CD4-positive, alpha-beta memory T cell (primary cell): ENCODE results near the gene MAN2A2. TPM values are rescaled to one million over a fixed set of nuclear protein-coding genes. Genes with fewer than 3 reads are reported as not detected.

Experiments used
- CTCF ChIA-PET: fragments of 350-600 bp; sonication (Branson Sonifier 250); formaldehyde crosslinking; loops from one replicate; lab custom pipeline; 2021; ENCODE audit warnings: inconsistent platforms; ENCODE audit not compliant: partially characterized antibody; lab: Charles Lee
- POLR2A ChIA-PET: fragments of 350-600 bp; sonication (Branson Sonifier 250); formaldehyde crosslinking; loops from one replicate; lab custom pipeline; 2021; ENCODE audit not compliant: partially characterized antibody; lab: Charles Lee
- DNase-seq, 5 donors: peaks; one replicate each; pipeline versions ENCODE4 v3.0.0 to v3.0.0-alpha.2; 2020 to 2022; ENCODE audit warnings: mixed read lengths in 1 of 5
- H3K27ac ChIP-seq: one replicate; pipeline ENCODE4 v1.7.0; 2013; ENCODE audit warnings: low read depth, low read length
- H3K27me3 ChIP-seq: 2 replicates; pipeline ENCODE4 v1.7.0; 2013; ENCODE audit warnings: mild to moderate bottlenecking, low read length, moderate library complexity; ENCODE audit not compliant: insufficient read depth
- H3K36me3 ChIP-seq: 2 replicates; pipeline ENCODE4 v1.7.0; 2013; ENCODE audit warnings: mild to moderate bottlenecking, low read length, moderate library complexity; ENCODE audit not compliant: insufficient read depth
- H3K4me1 ChIP-seq: 2 replicates; pipeline ENCODE4 v1.7.0; 2013; ENCODE audit warnings: mild to moderate bottlenecking, low read length, moderate library complexity; ENCODE audit not compliant: insufficient read depth
- H3K4me3 ChIP-seq, 2 donors: one replicate each; pipeline ENCODE4 v1.7.0; 2013; ENCODE audit warnings: low read length in 2 of 2, mild to moderate bottlenecking in 1 of 2
- H3K9me3 ChIP-seq, 2 donors: one replicate each; pipeline ENCODE4 v1.7.0; 2013; ENCODE audit warnings: low read length in 2 of 2, control low read depth in 1 of 2; ENCODE audit not compliant: control insufficient read depth in 1 of 2
- H3K27ac Mint-ChIP-seq, 7 donors: one replicate each; pipeline ENCODE4 v1.8.0; 2020 to 2021; ENCODE audit warnings: mixed read lengths in 7 of 7, mild to moderate bottlenecking in 6 of 7, inconsistent platforms in 3 of 7, moderate library complexity in 3 of 7
- H3K27me3 Mint-ChIP-seq, 2 donors: one replicate each; pipeline ENCODE4 v1.8.0; 2020 to 2021; ENCODE audit warnings: mixed read lengths in 2 of 2
- H3K36me3 Mint-ChIP-seq, 2 donors: one replicate each; pipeline ENCODE4 v1.8.0; 2020 to 2021; ENCODE audit warnings: mixed read lengths in 2 of 2, inconsistent platforms in 1 of 2, mild to moderate bottlenecking in 1 of 2
- H3K4me1 Mint-ChIP-seq, 4 donors: one replicate each; pipeline ENCODE4 v1.8.0; 2020 to 2021; ENCODE audit warnings: mixed read lengths in 4 of 4, mild to moderate bottlenecking in 1 of 4
- H3K4me3 Mint-ChIP-seq, 8 donors: one replicate each; pipeline ENCODE4 v1.8.0; 2020 to 2021; ENCODE audit warnings: mixed read lengths in 8 of 8, mild to moderate bottlenecking in 7 of 8, moderate library complexity in 6 of 8, inconsistent platforms in 3 of 8
- H3K9me3 Mint-ChIP-seq, 8 donors: one replicate each; pipeline ENCODE4 v1.8.0; 2020 to 2021; ENCODE audit warnings: mixed read lengths in 8 of 8, mild to moderate bottlenecking in 5 of 8, inconsistent platforms in 3 of 8, moderate library complexity in 1 of 8
- intact Hi-C: fragments of 100-400 bp; cut with micrococcal nuclease; formaldehyde crosslinking; loops from one replicate; pipeline ENCODE4 v1.15.1; 2023
- polyA plus RNA-seq, 2 donors: library from polyadenylated mRNA; unstranded; fragments of 300-500 nt; fragmentation: Illumina TruSeq; gene quantifications; one replicate each; pipeline ENCODE4 v1.2.3, GENCODE V29; 2021
- total RNA-seq, 2 experiments: library from RNA; stranded (reverse); gene quantifications; one replicate each; pipeline ENCODE4 v1.2.3, GENCODE V29; 2021

The MAN2A2 gene
- total and polyA plus RNA-seq, 4 experiments from 2014 or later, result 1.3 to 126 (median 67.4) TPM

GRCh38 chr15:90955624-90956273 lies 52.6 kb downstream of the MAN2A2 start:
- Mint-ChIP-seq H3K27ac (peak overlapping the region in 5 of 7 donors; percentile 42 to 95 (median 82)), H3K36me3 (peaks cover 13 to 40% of the 10 kb centered on the region in 2 donors), H3K4me1 (peaks cover 6 to 26% (median 18%) of the 10 kb centered on the region in 4 donors), H3K27me3 (no peaks in the 10 kb centered on the region), H3K4me3 (peak overlapping the region; percentile 79 to 92 (median 88)), H3K9me3 (peaks cover 0 to 4% (median 0%) of the 10 kb centered on the region in 8 donors)
- intact Hi-C loops, result loop anchor here (1.0 to 2.0 kb wide), 6 partner anchors 20 to 316 kb away; partner anchors contain the start of genes UNC45A and VPS33B
- H3K4me3 ChIP-seq, result peak overlapping the region; percentile 90 to 98
- no peak for DNase-seq
- POLR2A ChIA-PET, result interaction anchor here (0.8 to 7.8 kb wide), 4 partner anchors 13 to 77 kb away, joined by 3 to 130 read pairs (median 8); partner anchors contain the start of genes HDDC3 and UNC45A
- H3K36me3 ChIP-seq, result peaks cover 18% of the 10 kb centered on the region
- no peaks in the 10 kb centered on the region for H3K9me3 ChIP-seq
- CTCF ChIA-PET, result interaction anchor here (1.0 to 11.2 kb wide), 21 partner anchors 8 to 316 kb away, joined by 3 to 155 read pairs (median 7); partner anchors contain the start of genes HDDC3, MAN2A2, UNC45A and VPS33B
- peak overlapping the region; percentile 1 for H3K27ac ChIP-seq
- H3K27me3 ChIP-seq, result no peaks in the 10 kb centered on the region
- H3K4me1 ChIP-seq, result peaks cover 15% of the 10 kb centered on the region

- Mint-ChIP-seq H3K4me3 (peak overlapping the region; percentile 58 to 89 (median 63)), H3K9me3 (peaks cover 0 to 4% (median 0%) of the 10 kb centered on the region in 8 donors), H3K27ac (peak overlapping the region in 5 of 7 donors; percentile 37 to 86 (median 75)), H3K4me1 (peaks cover 6 to 26% (median 18%) of the 10 kb centered on the region in 4 donors), H3K36me3 (peaks cover 20 to 42% of the 10 kb centered on the region in 2 donors), H3K27me3 (no peaks in the 10 kb centered on the region)
- H3K4me3 ChIP-seq, result no peak overlapping the region
- peak overlapping the region; percentile 1 for H3K27ac ChIP-seq
- peak; percentile 27 to 51 (median 42) for DNase-seq
- POLR2A ChIA-PET, result interaction anchor here (0.6 to 7.8 kb wide), 5 partner anchors 23 to 77 kb away, joined by 3 to 130 read pairs (median 5); partner anchors contain the start of genes HDDC3, UNC45A and VPS33B
- no peaks in the 10 kb centered on the region for H3K27me3 ChIP-seq
- intact Hi-C loops, result loop anchor here (1.0 to 2.0 kb wide), 3 partner anchors 76 to 315 kb away; no protein-coding TSS in a partner anchor
- H3K9me3 ChIP-seq, result no peaks in the 10 kb centered on the region
- CTCF ChIA-PET, result interaction anchor here (0.6 to 11.2 kb wide), 25 partner anchors 8 to 315 kb away, joined by 3 to 155 read pairs (median 5); partner anchors contain the start of genes HDDC3, MAN2A2, UNC45A and VPS33B
- H3K4me1 ChIP-seq, result peaks cover 15% of the 10 kb centered on the region
- H3K36me3 ChIP-seq, result peaks cover 21% of the 10 kb centered on the region
Measured at GRCh38 chr15:90956274-90957030, 53.4 kb downstream of the MAN2A2 start.

GRCh38 chr15:90957031-90957790 lies 54.1 kb downstream of the MAN2A2 start:
- ChIA-PET CTCF (interaction anchor here (0.6 to 11.2 kb wide), 21 partner anchors 9 to 314 kb away, joined by 3 to 155 read pairs (median 7); partner anchors contain the start of genes HDDC3, MAN2A2, UNC45A and VPS33B), POLR2A (interaction anchor here (0.6 to 7.8 kb wide), 5 partner anchors 24 to 76 kb away, joined by 3 to 130 read pairs (median 5); partner anchors contain the start of genes HDDC3, UNC45A and VPS33B)
- H3K27ac ChIP-seq, result no peak overlapping the region
- peak overlapping the region in 6 of 8 donors; percentile 40 to 72 (median 65) for H3K4me3 Mint-ChIP-seq
- no peak overlapping the region for H3K4me3 ChIP-seq
- no peaks in the 10 kb centered on the region for H3K27me3 ChIP-seq
- H3K9me3 Mint-ChIP-seq, result peaks cover 0 to 2% (median 0%) of the 10 kb centered on the region in 8 donors
- peaks cover 22 to 42% of the 10 kb centered on the region in 2 donors for H3K36me3 Mint-ChIP-seq
- intact Hi-C loops, result loop anchor here (2.0 kb wide), 1 partner anchor 76 kb away; no protein-coding TSS in a partner anchor
- no peaks in the 10 kb centered on the region for H3K9me3 ChIP-seq
- H3K4me1 Mint-ChIP-seq, result peaks cover 6 to 26% (median 18%) of the 10 kb centered on the region in 4 donors
- peak in 1 of 5 donors; percentile 48 for DNase-seq
- peaks cover 15% of the 10 kb centered on the region for H3K4me1 ChIP-seq
- H3K27me3 Mint-ChIP-seq, result no peaks in the 10 kb centered on the region
- peak overlapping the region in 3 of 7 donors; percentile 53 to 92 (median 70) for H3K27ac Mint-ChIP-seq
- peaks cover 16% of the 10 kb centered on the region for H3K36me3 ChIP-seq

GRCh38 chr15:90957791-90958190 lies 54.7 kb downstream of the MAN2A2 start:
- DNase-seq, result no peak
- POLR2A ChIA-PET, result interaction anchor here (0.8 to 7.8 kb wide), 3 partner anchors 8 to 64 kb away, joined by 3 to 130 read pairs (median 5); partner anchors contain the start of genes HDDC3, UNC45A and VPS33B
- intact Hi-C loops, result loop anchor here (2.0 kb wide), 1 partner anchor 75 kb away; no protein-coding TSS in a partner anchor

GRCh38 chr15:90959028-90959595 lies 56.0 kb downstream of the MAN2A2 start:
- Mint-ChIP-seq H3K4me1 (peaks cover 4 to 18% (median 15%) of the 10 kb centered on the region in 4 donors), H3K36me3 (peaks cover 24 to 30% of the 10 kb centered on the region in 2 donors), H3K9me3 (peaks cover 0 to 2% (median 0%) of the 10 kb centered on the region in 8 donors), H3K27me3 (no peaks in the 10 kb centered on the region), H3K4me3 (no peak overlapping the region), H3K27ac (peak overlapping the region in 2 of 7 donors; percentile 62 to 65)
- Histone ChIP-seq H3K36me3 (peaks cover 5% of the 10 kb centered on the region), H3K9me3 (no peaks in the 10 kb centered on the region), H3K4me1 (peaks cover 15% of the 10 kb centered on the region), H3K4me3 (no peak overlapping the region), H3K27me3 (no peaks in the 10 kb centered on the region), H3K27ac (no peak overlapping the region)
- intact Hi-C loops, result no loop called here
- DNase-seq, result no peak
- ChIA-PET CTCF (interaction anchor here (0.9 to 11.2 kb wide), 8 partner anchors 9 to 639 kb away, joined by 3 to 155 read pairs (median 4); partner anchors contain the start of genes HDDC3 and UNC45A), POLR2A (no interaction called here)

More at GRCh38 chr15:90957791-90958190, 54.7 kb downstream of the MAN2A2 start:
- Mint-ChIP-seq H3K27ac (peak overlapping the region in 2 of 7 donors; percentile 70 to 92), H3K9me3 (peaks cover 0 to 2% (median 0%) of the 10 kb centered on the region in 8 donors), H3K36me3 (peaks cover 24 to 39% of the 10 kb centered on the region in 2 donors), H3K4me1 (peaks cover 6 to 26% (median 18%) of the 10 kb centered on the region in 4 donors), H3K4me3 (peak overlapping the region in 6 of 8 donors; percentile 40 to 72 (median 65)), H3K27me3 (no peaks in the 10 kb centered on the region)
- CTCF ChIA-PET, result interaction anchor here (0.7 to 11.2 kb wide), 16 partner anchors 10 to 638 kb away, joined by 3 to 155 read pairs (median 8); partner anchors contain the start of genes HDDC3, MAN2A2, UNC45A and VPS33B
- H3K9me3 ChIP-seq, result no peaks in the 10 kb centered on the region
- no peak overlapping the region for H3K4me3 ChIP-seq
- H3K27ac ChIP-seq, result no peak overlapping the region
- no peaks in the 10 kb centered on the region for H3K27me3 ChIP-seq
- peaks cover 15% of the 10 kb centered on the region for H3K4me1 ChIP-seq
- peaks cover 14% of the 10 kb centered on the region for H3K36me3 ChIP-seq
